ENCODE results near the gene ZNF277.

The ZNF277 gene

DNA sequence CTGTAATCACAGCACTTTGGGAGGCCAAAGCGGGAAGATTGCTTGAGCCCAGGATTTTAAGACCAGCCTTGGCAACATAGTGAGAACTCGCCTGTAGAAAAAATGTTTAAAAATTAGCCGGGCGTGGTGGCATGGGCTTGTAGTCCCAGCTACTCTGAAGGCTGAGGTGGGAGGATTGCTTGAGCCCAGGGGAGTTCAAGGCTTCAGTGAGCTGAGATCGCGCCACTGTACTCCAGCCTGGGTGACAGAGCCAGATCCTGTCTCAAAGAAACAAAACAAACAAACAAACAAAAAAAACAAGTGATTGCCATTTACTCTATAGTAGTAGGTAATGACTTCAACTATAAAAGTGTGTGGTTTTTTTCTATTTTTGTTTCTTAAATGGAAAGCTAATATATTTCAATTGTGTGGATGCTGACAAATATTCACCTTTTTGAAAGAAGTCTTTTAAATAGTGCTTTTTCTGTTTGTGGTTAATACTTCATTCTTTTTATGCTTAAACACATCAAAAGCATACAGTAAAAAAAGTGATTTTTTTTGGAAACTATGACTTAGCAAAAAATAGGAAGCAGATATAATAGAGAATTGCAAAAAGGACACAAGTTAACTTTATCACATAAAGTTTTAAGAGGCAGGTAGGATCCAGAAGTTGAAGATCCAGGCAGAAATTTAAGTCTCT, 48.4 kb downstream of the ZNF277 start:
- no peak for DNase-seq

DNA sequence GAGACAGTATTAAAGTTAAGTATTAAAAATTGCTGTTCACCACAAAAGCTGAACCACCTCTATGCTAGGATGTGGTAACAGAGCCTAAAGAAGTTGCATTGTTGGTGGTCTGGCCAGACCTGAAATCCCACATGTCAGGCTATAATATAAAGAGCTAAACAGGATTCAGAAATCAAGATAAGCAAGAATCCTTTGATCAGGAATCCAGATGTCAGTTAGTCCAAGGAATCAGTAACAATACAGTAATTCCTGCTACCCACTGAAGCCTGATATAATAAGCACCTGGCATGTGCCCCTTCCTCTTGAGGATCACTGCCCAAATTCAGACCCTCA, 48.9 kb downstream of the ZNF277 start:
- DNase-seq, result no peak

DNA sequence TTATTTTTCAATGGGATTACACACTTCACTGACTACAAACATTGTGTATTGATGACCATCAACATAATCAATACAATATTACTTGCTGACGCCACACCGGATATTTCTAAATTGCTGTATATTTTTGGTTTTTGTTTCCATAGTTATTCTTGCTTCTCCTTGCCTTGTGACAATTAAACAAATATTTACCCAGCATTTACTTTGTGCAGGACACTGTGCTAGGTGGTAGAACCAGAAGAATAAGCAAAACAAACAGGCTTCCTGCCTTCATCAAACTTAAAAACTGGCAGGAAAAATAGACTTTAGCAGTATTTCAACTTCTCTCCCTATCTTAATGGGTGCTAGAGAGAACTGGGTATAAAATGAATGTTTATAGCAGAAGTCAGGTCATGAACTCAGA, 50.6 kb downstream of the ZNF277 start:
- DNase-seq, result no peak

DNA sequence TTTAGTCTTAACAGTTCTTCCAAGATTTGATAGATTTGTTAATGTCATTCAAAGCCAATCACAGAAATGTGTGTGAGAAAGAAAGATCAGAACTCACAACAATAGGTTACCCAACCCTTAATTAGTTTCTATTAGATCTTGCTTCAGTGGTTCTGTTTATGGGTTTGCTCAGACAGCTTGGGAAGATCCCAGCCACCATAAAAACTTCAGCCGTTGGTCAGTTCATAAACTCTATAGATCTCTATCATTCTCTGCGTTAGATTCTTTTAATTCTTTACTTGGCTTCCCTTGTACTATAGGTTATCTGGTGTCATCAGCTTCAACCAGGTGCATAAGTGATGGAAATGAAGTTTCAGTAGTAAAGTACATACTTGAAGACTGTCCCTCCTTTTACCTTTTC, 54.4 kb downstream of the ZNF277 start:
- no peak for DNase-seq

DNA sequence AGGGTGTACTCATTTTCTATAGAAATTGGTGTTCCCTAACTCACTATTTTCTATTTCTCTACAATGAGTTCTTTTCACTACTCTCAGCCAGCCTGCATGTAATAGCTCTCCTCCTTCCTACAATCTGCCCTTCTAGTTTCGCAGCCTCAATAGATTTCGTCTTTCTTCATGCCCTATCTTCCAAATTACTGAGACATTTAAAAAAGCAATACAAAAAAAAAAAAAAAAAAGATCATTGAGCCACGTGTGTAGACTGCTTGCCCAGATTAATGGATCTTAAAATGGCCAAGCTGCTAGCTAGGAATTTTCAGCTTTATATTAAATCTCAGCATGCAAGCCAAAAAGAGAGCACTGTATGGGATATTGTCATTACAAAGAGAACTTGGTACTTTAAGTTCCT, 55.5 kb downstream of the ZNF277 start:
- DNase-seq, result no peak

DNA sequence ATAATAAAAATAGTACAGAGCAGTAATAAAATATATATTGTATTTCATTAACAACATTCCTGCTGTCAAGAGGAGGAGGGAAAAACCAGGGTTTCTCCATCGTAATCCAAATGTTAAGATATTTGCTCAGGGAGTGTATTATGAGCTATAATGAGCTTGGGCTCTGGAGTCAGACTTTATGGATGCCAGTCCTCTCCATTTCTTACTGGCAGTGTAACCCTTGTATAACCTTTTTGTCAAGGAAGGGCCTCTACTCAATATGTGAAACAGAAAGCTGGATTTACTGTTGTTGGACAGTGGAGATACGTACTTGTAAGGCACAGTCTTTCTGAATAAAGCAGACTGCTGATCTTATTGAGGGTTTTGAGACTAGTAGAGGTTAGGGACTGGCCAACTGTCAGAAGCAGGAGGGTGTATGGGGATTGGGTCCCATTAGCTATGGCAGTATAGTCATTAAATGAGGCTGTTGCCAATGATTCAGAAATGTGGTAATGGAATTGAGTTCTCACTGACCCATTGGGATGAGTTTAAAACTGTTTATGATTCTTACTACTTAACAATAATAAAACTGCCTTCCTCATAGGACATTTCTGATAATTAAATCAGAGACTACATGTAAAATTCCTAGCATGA, 56.5 kb downstream of the ZNF277 start:
- DNase-seq, result no peak

DNA sequence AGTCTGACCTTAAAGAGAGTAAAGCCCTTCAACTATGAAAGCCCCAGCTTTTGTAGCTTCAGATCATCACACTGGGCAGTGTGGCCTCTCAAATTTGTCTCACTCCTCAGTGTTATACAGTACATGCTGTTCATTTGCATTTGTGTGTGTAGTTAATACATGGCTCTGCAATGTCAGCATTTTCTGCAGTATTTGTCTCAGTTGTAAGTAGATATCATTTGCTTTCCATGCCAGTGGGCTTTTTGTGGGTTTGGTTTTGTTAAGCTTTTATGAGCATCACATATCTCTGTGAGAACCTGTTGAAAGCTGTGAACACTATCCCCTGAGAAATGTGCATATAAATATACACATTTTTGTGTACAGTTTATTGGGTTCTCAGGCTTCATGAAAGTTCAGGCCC, 57.0 kb downstream of the ZNF277 start:
- DNase-seq, result no peak

DNA sequence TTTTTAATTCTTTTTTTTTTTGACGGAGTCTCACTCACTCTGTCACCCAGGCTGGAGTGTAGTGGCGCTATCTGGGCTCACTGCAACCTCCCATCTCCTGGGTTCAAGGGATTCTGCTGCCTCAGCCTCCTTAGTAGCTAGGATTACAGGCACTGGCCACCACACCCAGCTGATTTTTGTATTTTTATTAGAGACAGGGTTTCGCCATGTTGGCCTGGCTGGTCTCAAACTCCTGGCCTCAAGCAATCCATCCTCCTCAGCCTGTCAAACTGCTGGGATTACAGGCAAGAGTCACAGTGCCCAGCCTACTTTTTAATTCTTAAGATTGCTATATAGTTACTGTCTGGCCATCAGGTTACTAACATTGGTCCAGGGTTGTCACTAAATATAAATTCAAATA, 59.6 kb downstream of the ZNF277 start:
- DNase-seq, result no peak

DNA sequence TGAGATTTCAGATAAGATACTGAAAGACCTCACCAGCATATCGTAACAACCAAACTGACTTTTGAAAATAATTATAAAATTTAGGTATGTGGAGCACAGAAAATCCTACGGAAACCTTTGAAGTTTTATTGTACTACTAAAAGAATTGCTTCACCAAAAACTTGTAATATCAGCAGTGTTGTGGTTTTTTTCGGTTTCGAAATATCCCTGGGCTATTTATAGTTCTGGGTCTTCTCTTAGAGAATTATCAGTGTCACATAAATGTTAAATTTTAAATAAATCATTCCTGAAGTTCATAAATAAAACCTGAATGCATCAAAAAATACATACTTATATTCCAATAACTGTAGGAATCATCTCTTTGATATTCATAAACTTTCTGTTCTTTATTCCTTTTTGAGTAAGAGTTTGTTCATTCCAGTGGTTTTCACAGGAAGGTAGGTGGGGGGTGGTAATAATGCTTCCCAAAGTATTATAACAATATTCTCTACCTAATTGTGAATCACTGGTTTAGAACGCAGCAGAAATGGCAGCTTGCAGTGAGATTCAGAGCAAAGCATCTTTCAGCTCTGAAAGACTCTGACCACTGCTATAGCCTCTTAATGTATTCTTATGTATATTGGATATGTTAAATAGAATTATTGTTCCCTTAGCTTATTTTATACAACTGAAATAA, 60.2 kb downstream of the ZNF277 start:
- DNase-seq, result no peak

DNA sequence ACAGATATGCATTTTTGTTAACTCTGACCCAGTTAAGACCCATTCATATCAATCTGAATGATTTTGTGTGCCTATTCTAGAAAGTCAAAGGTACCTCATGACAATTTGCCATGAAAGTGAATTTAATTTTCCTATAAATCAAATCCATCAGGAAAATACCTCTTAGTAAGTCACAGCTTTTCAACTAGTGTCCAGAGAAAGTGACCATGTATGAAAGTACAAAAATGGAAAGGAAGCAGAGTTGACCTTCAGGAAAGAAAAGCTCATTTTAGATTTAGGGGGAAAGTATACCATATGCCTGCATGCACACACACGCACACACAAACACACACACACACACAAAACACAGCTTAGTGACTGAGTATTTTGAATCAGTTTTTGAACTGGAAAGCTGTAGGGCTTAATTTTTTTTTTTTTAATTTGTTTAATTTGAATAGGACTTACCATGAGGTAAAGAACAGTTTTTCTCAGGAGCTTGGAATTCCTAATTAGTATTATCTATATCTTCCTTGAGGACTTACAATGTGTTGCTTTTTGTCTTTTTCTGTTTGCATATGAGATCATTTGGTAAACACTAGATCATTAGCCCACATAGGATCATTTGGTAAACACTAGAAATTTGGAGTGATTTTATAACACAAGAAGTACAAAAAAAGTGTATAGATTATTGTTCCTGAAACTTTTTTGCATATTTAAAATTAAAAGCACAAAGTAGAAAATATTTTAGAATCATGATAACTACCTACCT, 61.6 kb downstream of the ZNF277 start:
- DNase-seq, result no peak

DNA sequence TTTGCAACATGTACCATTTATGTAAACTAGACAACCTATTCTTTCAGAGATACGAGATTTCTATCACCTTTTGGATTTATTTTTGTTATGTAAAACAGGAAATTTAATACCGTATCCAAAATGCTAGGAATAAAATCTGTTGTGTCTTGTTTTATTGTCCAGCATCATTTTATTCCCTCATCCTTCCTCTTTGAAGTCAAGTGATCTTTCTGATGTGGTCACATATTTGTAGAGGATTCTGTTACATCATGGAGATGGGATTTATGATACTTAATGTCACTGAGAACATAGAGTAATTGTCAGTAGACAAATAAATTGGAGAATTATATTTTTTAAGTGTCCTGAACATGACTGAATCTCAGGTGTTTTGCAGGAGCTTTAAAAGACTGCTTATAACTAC, 64.7 kb downstream of the ZNF277 start:
- DNase-seq, result no peak

DNA sequence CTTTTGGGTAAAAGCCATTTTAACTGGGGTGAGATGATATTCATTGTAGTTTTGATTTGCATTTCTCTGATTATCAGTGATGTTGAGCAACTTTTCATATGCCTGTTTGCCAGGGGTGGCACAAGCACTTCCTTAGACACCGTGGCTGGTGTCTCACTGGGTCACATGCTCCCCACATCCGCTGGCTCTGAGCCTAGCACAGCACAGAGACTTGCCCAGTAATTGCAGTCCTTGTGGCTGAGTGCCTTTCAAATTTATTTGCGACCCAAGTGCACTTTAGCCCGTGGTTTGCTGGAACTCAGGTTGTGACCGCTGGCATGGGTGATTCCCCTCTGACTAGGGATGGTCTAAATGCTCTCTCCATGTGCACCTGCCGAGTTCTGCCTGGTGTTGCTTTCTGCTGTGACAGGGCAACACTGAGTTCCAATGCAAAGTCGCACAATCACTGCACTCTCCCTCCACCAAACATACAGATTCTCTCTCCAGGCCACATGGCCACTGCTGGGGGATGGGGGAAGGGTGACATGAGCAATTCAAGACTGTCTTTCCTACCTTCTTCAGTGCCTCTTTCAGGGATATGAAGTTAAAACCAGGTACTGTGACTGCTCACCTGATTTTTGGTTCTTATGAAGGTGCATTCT, 66.5 kb downstream of the ZNF277 start:
- DNase-seq, result peak; percentile 3

DNA sequence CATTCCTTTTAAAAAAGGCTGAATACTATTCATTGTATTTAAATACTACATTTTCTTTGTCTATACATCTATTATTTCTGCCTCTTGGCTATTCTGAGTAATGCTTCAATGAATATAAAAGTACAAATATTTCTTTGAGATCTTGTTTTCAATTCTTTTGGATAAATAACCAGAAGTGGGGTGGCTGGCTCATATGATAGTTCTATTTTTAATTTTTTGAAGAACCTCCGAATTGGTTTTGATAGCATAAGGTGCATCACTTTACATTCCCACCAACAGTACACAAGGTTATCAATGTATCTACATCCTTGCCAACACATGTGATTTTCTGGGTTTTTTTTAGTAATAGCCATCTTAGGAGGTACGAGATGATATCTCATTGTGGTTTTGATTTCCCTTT, 72.5 kb downstream of the ZNF277 start:
- DNase-seq, result no peak

DNA sequence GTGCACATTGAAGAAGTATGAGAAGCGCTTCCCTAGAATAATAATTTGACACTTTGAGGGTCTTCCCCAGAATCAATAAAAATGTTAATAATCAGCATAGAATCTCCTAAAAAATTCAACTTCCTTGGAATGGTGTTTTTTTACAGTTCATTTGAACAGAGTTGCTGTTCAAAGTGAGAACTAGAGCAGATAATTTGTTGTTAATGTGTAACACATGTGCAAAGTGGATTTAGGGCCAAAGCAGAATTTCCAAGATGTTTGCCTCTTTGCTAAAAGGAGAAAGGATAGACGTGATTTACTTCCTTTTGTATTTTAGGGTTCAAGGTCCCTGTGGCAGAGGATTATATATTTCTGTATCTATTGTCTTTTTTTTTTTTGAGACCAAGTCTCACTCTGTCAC, 73.8 kb downstream of the ZNF277 start:
- DNase-seq, result no peak

DNA sequence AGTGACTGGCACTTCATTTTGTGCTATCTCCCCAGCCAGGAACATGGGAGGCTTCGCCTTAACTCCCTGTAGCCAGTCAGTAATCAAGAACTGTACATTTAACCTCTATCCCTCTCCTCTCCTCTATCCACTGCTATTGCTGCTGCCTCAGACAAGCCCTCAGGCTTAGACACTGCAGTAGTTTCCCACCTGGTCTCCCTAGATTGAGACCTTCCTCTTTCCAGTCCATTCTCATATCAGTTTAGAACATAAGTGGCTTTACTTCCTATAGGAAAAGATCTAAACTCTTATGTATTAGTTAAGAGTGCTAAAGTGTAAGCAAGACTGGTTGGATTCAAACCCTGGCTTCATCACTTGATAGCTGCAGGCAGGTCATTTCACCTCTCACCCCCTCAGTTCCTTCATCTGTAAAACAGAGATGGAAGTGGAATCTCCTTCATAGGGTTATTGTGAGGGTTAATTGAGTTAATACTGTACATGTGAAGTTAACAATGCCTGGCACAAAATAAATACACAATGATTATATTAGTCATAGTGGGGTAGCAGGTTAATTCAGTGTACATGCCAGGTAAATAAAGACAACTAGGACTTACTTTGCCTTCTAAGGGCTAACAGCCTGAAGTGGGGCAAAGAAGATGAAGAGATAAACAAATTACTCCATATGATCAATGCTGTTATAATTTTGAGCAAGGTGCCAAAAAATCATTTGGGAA, 76.1 kb downstream of the ZNF277 start:
- DNase-seq, result no peak

DNA sequence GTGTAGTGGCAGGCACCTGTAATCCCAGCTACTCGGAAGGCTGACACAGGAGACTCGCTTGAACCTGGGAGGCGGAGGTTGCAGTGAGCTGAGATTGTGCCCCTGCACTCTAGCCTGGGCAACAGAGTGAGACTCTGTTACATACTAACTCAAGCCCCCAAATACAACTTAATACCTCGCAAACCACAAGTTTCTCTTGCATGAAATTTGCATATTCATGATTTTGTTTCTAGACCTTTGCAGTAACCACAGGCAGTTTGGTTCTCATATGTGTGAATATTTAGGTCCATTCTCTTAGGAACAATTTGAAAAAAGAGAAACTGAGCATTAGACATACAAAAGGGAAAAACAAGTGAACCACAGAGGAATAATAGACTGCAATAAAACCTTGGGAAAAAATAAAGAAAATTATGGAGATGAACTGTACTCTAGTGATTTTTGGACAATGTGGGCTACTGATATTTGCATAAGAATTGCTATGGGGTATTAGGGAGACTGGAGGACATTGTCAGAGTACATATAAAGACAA, 77.0 kb downstream of the ZNF277 start:
- no peak for DNase-seq

DNA sequence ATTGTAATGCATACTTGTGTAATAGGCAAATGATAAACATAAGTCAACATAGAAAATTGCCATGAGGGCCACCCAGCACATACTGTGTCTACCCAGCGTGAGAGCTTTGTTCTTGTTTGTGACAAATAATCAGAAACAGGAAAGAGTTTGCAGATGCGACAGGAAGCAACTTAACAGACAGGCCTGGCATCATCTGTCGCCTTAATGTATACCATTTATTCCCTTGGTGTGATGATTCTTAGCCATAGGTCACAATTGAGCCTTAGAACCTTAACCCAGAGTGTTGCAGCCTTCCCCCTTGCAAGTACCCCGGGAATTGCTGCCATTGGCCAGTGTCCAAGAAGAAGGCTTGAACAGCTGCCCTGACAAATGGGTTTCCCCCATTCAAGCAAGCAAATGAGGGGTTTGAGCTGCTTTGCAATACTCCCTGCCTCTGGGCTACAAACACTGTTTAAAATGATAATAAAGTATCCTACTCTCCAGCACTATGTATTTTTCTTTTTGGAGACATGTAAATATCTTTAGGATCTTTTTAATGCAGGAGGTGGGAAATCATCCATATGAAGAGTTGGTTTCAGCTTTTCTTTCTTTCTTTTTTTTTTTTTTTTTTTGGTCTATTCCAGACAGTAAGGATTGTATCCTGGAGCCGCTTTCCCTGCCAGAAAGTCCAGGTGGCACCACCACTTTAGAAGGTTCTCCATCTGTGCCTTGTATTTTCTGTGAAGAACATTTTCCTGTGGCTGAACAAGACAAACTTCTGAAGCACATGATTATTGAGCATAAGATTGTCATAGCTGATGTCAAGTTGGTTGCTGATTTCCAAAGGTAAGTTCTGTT, 80.0 kb downstream of the ZNF277 start:
- no peak for DNase-seq

DNA sequence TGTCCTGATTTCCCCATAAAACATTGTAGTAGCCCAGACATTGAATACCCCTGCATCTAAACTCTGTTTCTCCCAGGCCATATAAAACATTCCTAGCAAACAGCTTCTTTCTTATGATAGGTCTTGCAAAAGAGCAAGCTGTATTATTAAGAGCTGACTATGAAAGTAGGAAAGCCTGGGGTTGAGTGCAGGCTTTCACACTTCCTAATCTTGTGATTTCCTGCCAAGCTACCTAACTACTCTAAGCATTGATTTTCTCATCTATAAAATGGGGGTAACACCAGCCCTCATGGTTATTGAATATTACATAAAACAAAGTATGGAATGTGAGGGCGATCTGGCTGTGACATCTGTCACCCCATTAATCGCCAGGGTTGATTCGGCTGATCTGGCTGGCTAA, 81.8 kb downstream of the ZNF277 start:
- DNase-seq, result no peak

DNA sequence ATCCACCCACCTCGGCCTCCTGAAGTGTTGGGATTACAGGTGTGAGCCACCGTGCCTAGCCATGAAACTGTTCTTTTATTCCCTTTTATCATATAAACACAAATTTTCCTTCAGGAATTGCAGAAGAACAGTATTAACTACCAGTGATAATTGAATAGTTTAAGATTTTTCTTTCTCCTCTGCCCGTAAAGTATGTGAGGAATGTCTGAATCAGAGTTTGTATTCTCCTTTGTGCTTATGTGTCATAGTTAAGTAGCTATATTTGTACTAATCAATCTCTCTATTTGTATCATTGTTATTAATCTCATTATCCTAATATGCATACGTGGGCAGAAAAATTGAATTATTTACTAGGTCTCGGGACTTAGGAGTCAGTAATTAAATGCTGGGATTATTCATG, 83.6 kb downstream of the ZNF277 start:
- DNase-seq, result no peak

DNA sequence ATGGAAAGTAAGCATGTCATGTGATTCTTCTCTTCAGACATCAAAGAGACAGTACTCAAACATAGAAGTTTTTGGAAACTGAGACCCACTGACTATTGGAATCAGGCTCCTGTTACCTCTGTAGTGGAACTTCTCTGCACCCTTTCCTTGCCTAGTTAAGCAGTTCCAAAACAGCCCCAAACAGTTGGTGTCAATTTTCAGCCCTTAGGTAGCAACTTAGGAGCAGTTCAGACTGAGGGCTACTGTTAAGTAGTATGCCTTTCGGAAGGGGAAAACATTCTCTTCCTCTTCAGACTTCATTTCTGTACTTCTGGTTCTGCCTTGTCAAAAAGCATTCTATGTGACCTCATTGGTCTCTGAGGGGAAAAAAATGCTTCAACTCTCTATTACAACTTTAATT, 85.7 kb downstream of the ZNF277 start:
- no peak for DNase-seq

DNA sequence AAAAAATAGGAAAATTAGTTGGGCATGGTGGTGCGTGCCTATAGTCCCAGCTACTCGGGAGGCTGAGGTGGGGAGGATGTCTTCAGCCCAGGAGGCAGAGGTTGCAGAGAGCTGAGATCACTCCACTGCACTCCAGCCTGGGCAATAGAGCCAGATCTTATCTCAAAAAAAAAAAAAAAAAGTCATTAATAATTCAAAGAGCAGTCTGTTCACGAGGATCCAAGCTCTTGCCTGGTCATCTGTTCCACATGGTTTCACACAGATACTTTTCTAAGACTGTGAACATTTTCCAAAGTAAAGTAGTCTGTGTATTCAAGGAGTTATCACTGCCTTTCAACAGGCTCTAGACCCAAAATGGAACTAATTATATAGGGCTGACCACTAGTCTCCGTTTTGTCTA, 86.9 kb downstream of the ZNF277 start:
- no peak for DNase-seq

DNA sequence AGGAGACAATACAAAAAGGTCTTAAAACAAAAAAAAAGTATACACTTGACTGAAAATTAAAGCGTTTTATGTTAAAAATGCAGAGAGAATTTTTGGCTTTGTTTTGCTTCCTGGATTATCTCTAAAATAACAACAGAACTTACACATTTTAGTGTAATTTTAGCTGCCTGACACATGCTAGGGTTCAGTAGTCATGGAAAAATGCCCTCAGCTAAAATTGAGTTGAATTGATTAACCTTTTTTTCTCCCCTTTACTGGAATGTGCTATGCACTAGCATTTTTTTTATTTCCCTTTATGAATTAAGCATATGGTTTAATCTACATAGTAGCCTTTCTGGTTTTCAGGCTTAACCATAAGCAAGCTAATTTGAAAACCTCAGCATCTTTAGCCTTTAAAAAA, 89.9 kb downstream of the ZNF277 start:
- DNase-seq, result no peak

Measured in CD4-positive, alpha-beta T cell treated with Interferon gamma for 1 hour (primary cell).